Heart left ventricle (tissue), 16 donors: Measurements from ENCODE around the gene HOOK1. TPM values are rescaled to one million over a fixed set of nuclear protein-coding genes. Genes with fewer than 3 reads are reported as not detected.

Source experiments
- ATAC-seq, 4 donors: fragments of 200-7000 bp; cut with Tn5 transposase; one replicate each; pipeline ENCODE4 v1.9.1; 2020 to 2022; ENCODE audit warnings: moderate library complexity in 4 of 4, mild to moderate bottlenecking in 3 of 4, moderate number of reproducible peaks in 1 of 4
- DNase-seq, 5 donors: peaks; one replicate each; pipeline ENCODE4 v3.0.0-alpha.2; 2020
- H3K27ac ChIP-seq, 12 donors: fragments of 200-600 bp; sonication (generic) in 4 of 12; one replicate each; pipeline versions ENCODE4 v1.5.0 to v1.8.0; 2016 to 2022; ENCODE audit warnings: mild to moderate bottlenecking in 2 of 12
- H3K27me3 ChIP-seq, 9 donors: fragments of 200-600 bp; sonication (generic) in 2 of 9; one replicate each; pipeline versions ENCODE4 v1.5.1 to v1.8.0; 2016 to 2022; ENCODE audit warnings: mild to moderate bottlenecking in 3 of 9
- H3K36me3 ChIP-seq, 9 donors: fragments of 200-600 bp; sonication (generic) in 2 of 9; one replicate each; pipeline versions ENCODE4 v1.5.0 to v1.8.0; 2018 to 2022; ENCODE audit warnings: mild to moderate bottlenecking in 2 of 9
- H3K4me1 ChIP-seq, 12 donors: fragments of 200-600 bp; sonication (generic) in 4 of 12; one replicate each; pipeline versions ENCODE4 v1.5.0 to v1.8.0; 2016 to 2022; ENCODE audit warnings: mild to moderate bottlenecking in 3 of 12
- H3K4me3 ChIP-seq, 12 donors: fragments of 200-600 bp; sonication (generic) in 4 of 12; one replicate each; pipeline versions ENCODE4 v1.5.0 to v1.8.0; 2017 to 2022; ENCODE audit warnings: mild to moderate bottlenecking in 9 of 12, moderate library complexity in 4 of 12
- H3K9me3 ChIP-seq, 12 donors: fragments of 200-600 bp; sonication (generic) in 4 of 12; one replicate each; pipeline versions ENCODE4 v1.5.0 to v1.8.0; 2016 to 2022; ENCODE audit warnings: mild to moderate bottlenecking in 1 of 12
- POLR2A ChIP-seq, 2 donors: fragments of 450-650 bp; IDR thresholded peaks; one replicate each; pipeline ENCODE4 v1.6.1; 2017; ENCODE audit warnings: antibody characterized with exemption in 2 of 2, mild to moderate bottlenecking in 2 of 2, moderate library complexity in 2 of 2
- WGBS, 4 donors: extraction: QIAGEN DNeasy Blood & Tissue Kit in 2 of 4; methylation state at CpG; one replicate each; pipeline versions ENCODE4 v1.1.5 to v1.1.7; 2013 to 2018; 5-methylcytosine and 5-hydroxymethylcytosine counted together
- intact Hi-C, 10 donors: fragments of 100-400 bp; cut with DNase I; formaldehyde crosslinking; loops; one replicate each; pipeline versions ENCODE4 v1.11.1 to v1.14.2; 2022
- polyA plus RNA-seq, 2 donors: library from polyadenylated mRNA; stranded (reverse); fragments of 200-250 nt; gene quantifications; one replicate each; pipeline ENCODE4 v1.2.3, GENCODE V29; 2013
- total RNA-seq, 9 donors: library from RNA; depleted of rRNA in 2 of 9; stranded (reverse); fragments of >200 nt in 2 of 9; fragmentation: NEBNext Ultra II Directional in 3 of 9; extraction: Animal tissue kit (Norgen Biotek cat#: 25700) in 3 of 9; gene quantifications; one replicate each; pipeline versions ENCODE4 v1.1.0 to v1.2.4, GENCODE V29; 2016 to 2023
- TF ChIP-seq, protein P1 (sequence below), 12 donors: fragments of 200-600 bp; sonication (generic) in 4 of 12; IDR thresholded peaks; one replicate each; pipeline versions ENCODE4 v1.5.0 to v1.8.0; 2018 to 2022; ENCODE audit warnings: antibody characterized with exemption in 12 of 12, mild to moderate bottlenecking in 5 of 12
- donor health status: ischemic (EF 13 %, LVEDD 7.1; RV severe dilation, severe dysfunction).
- donor health status: healthy with polysubstance abuse.
- donor health status: DM: no; HTN: yes; CAD: no.
- donor health status: DM: no; HTN: no; CAD: no.
- donor health status: ischemic (EF 25% LVEDD 6.9; RV normal size, moderate dysfunction).
- donor health status: ischemic (EF 25% LVEDD 5.7; RV mildly dilated, moderate dysfunction).
- donor health status: healthy.
- donor health status: DM: yes; HTN: yes; CAD: no.
- donor health status: ischemic (EF 35%, LVEDD 5.7; RV mildly dilated, moderate dysfunction).
- donor health status: nonischemic (EF 11% LVEDD 7.7; RV severe dilation, severe dysfunction).
- donor health status: DM: yes; HTN: yes; CAD: no.
- donor health status: PGD.
- donor health status: ischemic (EF 29% LVEDD 5.4; RV normal size, mild dysfunction).
- donor health status: nonischemic (EF 23%, LVEDD 6.1; RV moderate dilation, normal function).

HOOK1 gene
- total and polyA plus RNA-seq, 11 donors = 0.89 to 4.8 (median 3.3) TPM

GRCh38 chr1:59767119-59767518 lies 47.6 kb upstream of the HOOK1 start:
- DNase-seq (no peak), ATAC-seq (no peak)
- no peak overlapping the region for H3K4me3 ChIP-seq
- peaks cover 0 to 3% (median 0%) of the 10 kb centered on the region in 12 donors for H3K4me1 ChIP-seq
- H3K27me3 ChIP-seq = no peaks in the 10 kb centered on the region
- no peak for TF ChIP-seq POLR2A (IDR thresholded peaks at IDR 0.05)
- TF ChIP-seq, protein P1, sequence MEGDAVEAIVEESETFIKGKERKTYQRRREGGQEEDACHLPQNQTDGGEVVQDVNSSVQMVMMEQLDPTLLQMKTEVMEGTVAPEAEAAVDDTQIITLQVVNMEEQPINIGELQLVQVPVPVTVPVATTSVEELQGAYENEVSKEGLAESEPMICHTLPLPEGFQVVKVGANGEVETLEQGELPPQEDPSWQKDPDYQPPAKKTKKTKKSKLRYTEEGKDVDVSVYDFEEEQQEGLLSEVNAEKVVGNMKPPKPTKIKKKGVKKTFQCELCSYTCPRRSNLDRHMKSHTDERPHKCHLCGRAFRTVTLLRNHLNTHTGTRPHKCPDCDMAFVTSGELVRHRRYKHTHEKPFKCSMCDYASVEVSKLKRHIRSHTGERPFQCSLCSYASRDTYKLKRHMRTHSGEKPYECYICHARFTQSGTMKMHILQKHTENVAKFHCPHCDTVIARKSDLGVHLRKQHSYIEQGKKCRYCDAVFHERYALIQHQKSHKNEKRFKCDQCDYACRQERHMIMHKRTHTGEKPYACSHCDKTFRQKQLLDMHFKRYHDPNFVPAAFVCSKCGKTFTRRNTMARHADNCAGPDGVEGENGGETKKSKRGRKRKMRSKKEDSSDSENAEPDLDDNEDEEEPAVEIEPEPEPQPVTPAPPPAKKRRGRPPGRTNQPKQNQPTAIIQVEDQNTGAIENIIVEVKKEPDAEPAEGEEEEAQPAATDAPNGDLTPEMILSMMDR (IDR thresholded peaks at IDR 0.05) = no peak
- H3K27ac ChIP-seq = no peak overlapping the region
- H3K9me3 ChIP-seq = no peaks in the 10 kb centered on the region
- intact Hi-C loops = no loop called here
- H3K36me3 ChIP-seq = no peaks in the 10 kb centered on the region
- 45 to 59% (median 51%) methylated on average over 2 of the region's 2 CpGs for WGBS, 4 donors

DNA sequence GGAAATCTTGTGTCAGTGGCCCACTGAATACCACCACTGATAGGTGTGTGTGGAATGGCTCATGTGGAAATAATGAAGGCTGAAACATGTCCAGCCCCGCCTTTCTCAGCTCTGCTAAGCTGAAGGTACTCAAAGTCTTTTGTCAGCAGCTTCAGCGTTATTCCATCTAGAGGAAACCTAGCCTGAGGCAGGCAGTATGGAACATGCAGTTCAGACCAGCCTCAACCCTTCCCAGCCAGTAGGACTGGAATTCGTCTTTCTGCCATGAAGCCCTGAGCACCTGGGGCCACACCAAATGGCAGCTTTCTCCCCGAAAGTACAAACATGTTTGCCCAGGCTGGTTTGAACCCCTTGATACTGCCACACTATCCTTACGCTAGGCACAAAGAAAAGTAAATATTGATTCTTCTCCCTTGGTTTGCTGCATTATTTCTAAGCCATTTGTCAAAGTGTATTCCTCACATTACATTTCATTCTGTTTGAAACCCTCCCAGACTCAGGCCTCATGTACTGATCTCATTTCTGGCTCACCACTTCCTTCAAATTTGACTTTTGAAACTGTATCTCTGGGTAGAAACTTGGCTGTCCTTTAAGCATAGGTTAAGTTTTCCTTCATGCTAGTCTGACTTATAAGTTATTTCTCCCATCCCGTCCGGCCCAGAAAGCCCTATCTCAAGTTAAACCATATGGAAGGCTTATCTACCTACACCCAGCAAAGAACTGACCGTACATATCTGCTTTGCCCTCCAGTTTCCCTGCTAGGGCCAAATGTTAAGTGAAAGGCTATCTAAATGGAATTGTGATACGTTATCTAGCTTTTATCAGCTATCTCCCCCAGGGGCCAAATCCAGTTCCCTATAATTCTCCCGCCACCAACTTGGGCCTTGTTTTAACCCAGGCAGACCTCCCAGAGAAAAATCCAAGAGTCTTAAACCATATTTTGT lies 45.7 kb upstream of the HOOK1 start:
- no peaks in the 10 kb centered on the region for H3K27me3 ChIP-seq
- ATAC-seq (no peak), DNase-seq (no peak)
- H3K36me3 ChIP-seq = no peaks in the 10 kb centered on the region
- intact Hi-C loops = no loop called here
- H3K27ac ChIP-seq = no peak overlapping the region
- 88 to 95% (median 93%) methylated on average over 10 of the region's 10 CpGs for WGBS, 4 donors
- peaks cover 0 to 4% (median 0%) of the 10 kb centered on the region in 12 donors for H3K4me1 ChIP-seq
- H3K4me3 ChIP-seq = no peak overlapping the region
- TF ChIP-seq, protein P1 (IDR thresholded peaks at IDR 0.05) = no peak
- TF ChIP-seq POLR2A (IDR thresholded peaks at IDR 0.05) = no peak
- no peaks in the 10 kb centered on the region for H3K9me3 ChIP-seq

- no peak for TF ChIP-seq POLR2A (IDR thresholded peaks at IDR 0.05)
- TF ChIP-seq, protein P1 (IDR thresholded peaks at IDR 0.05) = no peak
- intact Hi-C loops = no loop called here
- 84 to 92% (median 90%) methylated on average over 4 of the region's 4 CpGs for WGBS, 4 donors
Observed at GRCh38 chr1:59769736-59770095, 45.0 kb upstream of the HOOK1 start.

DNA sequence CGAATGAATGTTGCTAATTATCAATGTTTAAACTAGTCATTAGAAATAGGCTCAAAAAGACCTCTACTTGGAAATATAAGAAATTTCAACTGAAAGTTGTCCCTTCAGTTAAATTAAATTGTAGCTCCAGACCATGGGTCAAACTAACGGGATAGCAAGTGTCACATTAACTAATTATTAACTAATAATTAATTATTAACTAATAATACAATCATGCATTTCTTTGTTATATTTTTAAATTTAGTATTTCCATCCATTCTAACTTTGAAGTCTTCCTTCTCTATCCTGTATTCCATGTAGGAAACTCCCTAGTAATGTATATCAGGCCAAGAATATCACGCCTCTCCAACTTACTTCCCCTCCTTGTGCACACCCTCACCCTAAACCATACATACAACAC lies 43.4 kb upstream of the HOOK1 start:
- intact Hi-C loops = no loop called here
- Histone ChIP-seq H3K4me3 (no peak overlapping the region), H3K9me3 (no peaks in the 10 kb centered on the region), H3K27me3 (no peaks in the 10 kb centered on the region), H3K36me3 (no peaks in the 10 kb centered on the region), H3K4me1 (peaks cover 0 to 4% (median 0%) of the 10 kb centered on the region in 12 donors), H3K27ac (no peak overlapping the region)
- DNase-seq = no peak
- no peak for ATAC-seq
- WGBS, 4 donors = 97 to 99% (median 97%) methylated on average over 3 of the region's 3 CpGs
- TF ChIP-seq, protein P1 (IDR thresholded peaks at IDR 0.05) = no peak
- TF ChIP-seq POLR2A (IDR thresholded peaks at IDR 0.05) = no peak

More at GRCh38 chr1:59769736-59770095, 45.0 kb upstream of the HOOK1 start:
- H3K4me1 ChIP-seq = peaks cover 0 to 4% (median 0%) of the 10 kb centered on the region in 12 donors
- H3K9me3 ChIP-seq = no peaks in the 10 kb centered on the region
- no peaks in the 10 kb centered on the region for H3K27me3 ChIP-seq
- ATAC-seq (no peak), DNase-seq (no peak)
- no peak overlapping the region for H3K4me3 ChIP-seq
- H3K27ac ChIP-seq = no peak overlapping the region
- H3K36me3 ChIP-seq = no peaks in the 10 kb centered on the region
